Gastrocnemius medialis (tissue), 4 donors: ENCODE measurements around the gene DNAJB13. TPM values are rescaled to one million over a fixed set of nuclear protein-coding genes. Genes with fewer than 3 reads are reported as not detected.

Experiments
- ATAC-seq, 2 donors: fragments of 150-250 bp; one replicate each; pipeline ENCODE4 v1.9.1; 2016
- DNase-seq, 2 donors: peaks; one replicate each; pipeline ENCODE4 v3.0.0-alpha.2; 2019
- H3K27ac ChIP-seq, 4 donors: fragments of 200-600 bp; sonication (generic); 1 replicate in 1 of 4; 2 replicates in 3 of 4; pipeline ENCODE4 v1.5.1; 2016 to 2018; ENCODE audit warnings: mild to moderate bottlenecking in 2 of 4, moderate library complexity in 1 of 4
- H3K27me3 ChIP-seq, 3 donors: fragments of 200-600 bp; sonication (generic) in 2 of 3; 1 replicate in 1 of 3; 2 replicates in 2 of 3; pipeline versions ENCODE4 v1.5.1 to v1.6.0; 2016 to 2019; ENCODE audit warnings: mild to moderate bottlenecking in 1 of 3, moderate library complexity in 1 of 3
- H3K36me3 ChIP-seq, 2 donors: fragments of 200-600 bp; sonication (generic) in 1 of 2; one replicate each; pipeline ENCODE4 v1.5.1; 2017 to 2018
- H3K4me1 ChIP-seq, 2 donors: fragments of 200-600 bp; sonication (generic) in 1 of 2; one replicate each; pipeline ENCODE4 v1.5.1; 2016 to 2017; ENCODE audit warnings: mild to moderate bottlenecking in 2 of 2
- H3K4me3 ChIP-seq, 4 donors: fragments of 200-600 bp; sonication (generic) in 3 of 4; 1 replicate in 1 of 4; 2 replicates in 3 of 4; pipeline ENCODE4 v1.5.1; 2016 to 2019; ENCODE audit warnings: mild to moderate bottlenecking in 2 of 4
- H3K9me3 ChIP-seq, 3 donors: fragments of 200-600 bp; sonication (generic) in 2 of 3; 1 replicate in 1 of 3; 2 replicates in 2 of 3; pipeline ENCODE4 v1.5.1; 2016 to 2019
- CTCF ChIP-seq, 5 experiments: fragments of 450-650 bp in 3 of 5; fragments of 200-600 bp in 2 of 5; sonication (generic) in 2 of 5; IDR thresholded peaks in 4 of 5; conservative IDR thresholded peaks in 1 of 5; 1 replicate in 4 of 5; 2 replicates in 1 of 5; pipeline ENCODE4 v1.5.1; 2016 to 2019; ENCODE audit warnings: antibody characterized with exemption in 5 of 5, mild to moderate bottlenecking in 3 of 5, moderate library complexity in 3 of 5
- POLR2A ChIP-seq, 2 donors: fragments of 450-650 bp; IDR thresholded peaks; one replicate each; pipeline ENCODE4 v1.6.1; 2017; ENCODE audit warnings: antibody characterized with exemption in 2 of 2, mild to moderate bottlenecking in 2 of 2, moderate library complexity in 2 of 2
- in situ Hi-C, 4 donors: fragments of 200-750 bp; cut with MboI; loops; one replicate each; pipeline versions ENCODE4 v1.15.0 to v1.8.0; 2017; ENCODE audit warnings: low sequenced_read_pairs in 4 of 4
- intact Hi-C: fragments of 100-400 bp; cut with DNase I; formaldehyde crosslinking; loops from one replicate; pipeline ENCODE4 v1.15.1; 2023; ENCODE audit warnings: low total_unique reads
- total RNA-seq, 4 donors: library from RNA; depleted of rRNA; stranded (reverse); fragments of >200 nt; gene quantifications; one replicate each; pipeline versions ENCODE4 v1.1.0 to v1.2.3, GENCODE V29; 2016

DNAJB13 gene
- total RNA-seq, 4 donors from 2014 or later = not detected

GRCh38 chr11:73946798-73947458 is 3.9 kb upstream of the DNAJB13 start:
- no peak for ATAC-seq
- H3K9me3 ChIP-seq = no peaks in the 10 kb centered on the region
- in situ Hi-C loops = no loop called here

GRCh38 chr11:73949246-73949645 is 1.6 kb upstream of the DNAJB13 start:
- no peaks in the 10 kb centered on the region for H3K27me3 ChIP-seq
- H3K4me3 ChIP-seq = no peak overlapping the region
- DNase-seq (no peak), ATAC-seq (no peak)
- in situ Hi-C loops = no loop called here
- no peaks in the 10 kb centered on the region for H3K36me3 ChIP-seq
- no peaks in the 10 kb centered on the region for H3K9me3 ChIP-seq
- H3K4me1 ChIP-seq = no peaks in the 10 kb centered on the region
- no peak for TF ChIP-seq POLR2A (IDR thresholded peaks at IDR 0.05)
- no peak for TF ChIP-seq CTCF (IDR thresholded peaks at IDR 0.05 in 4 of 5, conservative IDR thresholded peaks at IDR 0.05 in 1 of 5)
- intact Hi-C loops = no loop called here
- no peak overlapping the region for H3K27ac ChIP-seq

More at GRCh38 chr11:73946798-73947458, 3.9 kb upstream of the DNAJB13 start:
- Histone ChIP-seq H3K36me3 (no peaks in the 10 kb centered on the region), H3K4me3 (no peak overlapping the region), H3K4me1 (no peaks in the 10 kb centered on the region), H3K27ac (no peak overlapping the region), H3K27me3 (no peaks in the 10 kb centered on the region)
- TF ChIP-seq POLR2A (IDR thresholded peaks at IDR 0.05) (no peak), CTCF (IDR thresholded peaks at IDR 0.05 in 4 of 5, conservative IDR thresholded peaks at IDR 0.05 in 1 of 5) (no peak)
- intact Hi-C loops = no loop called here
- no peak for DNase-seq

- in situ Hi-C loops = no loop called here
- Histone ChIP-seq H3K27me3 (no peaks in the 10 kb centered on the region), H3K9me3 (no peaks in the 10 kb centered on the region), H3K27ac (no peak overlapping the region), H3K4me1 (no peaks in the 10 kb centered on the region), H3K4me3 (no peak overlapping the region), H3K36me3 (no peaks in the 10 kb centered on the region)
- no peak for ATAC-seq
- intact Hi-C loops = loop anchor here (10.0 kb wide), 1 partner anchor 525 kb away; no protein-coding TSS in a partner anchor
- TF ChIP-seq CTCF (IDR thresholded peaks at IDR 0.05 in 4 of 5, conservative IDR thresholded peaks at IDR 0.05 in 1 of 5) (no peak), POLR2A (IDR thresholded peaks at IDR 0.05) (no peak)
- no peak for DNase-seq
These were observed 914 bp upstream of the DNAJB13 start for GRCh38 chr11:73949912-73950311.

- TF ChIP-seq CTCF (IDR thresholded peaks at IDR 0.05 in 4 of 5, conservative IDR thresholded peaks at IDR 0.05 in 1 of 5) = no peak
- no peak for TF ChIP-seq POLR2A (IDR thresholded peaks at IDR 0.05)
- no peak overlapping the region for H3K4me3 ChIP-seq
- H3K27me3 ChIP-seq = no peaks in the 10 kb centered on the region
- H3K4me1 ChIP-seq = no peaks in the 10 kb centered on the region
- DNase-seq = no peak
- no peak for ATAC-seq
- H3K36me3 ChIP-seq = no peaks in the 10 kb centered on the region
- H3K27ac ChIP-seq = no peak overlapping the region
- intact Hi-C loops (loop anchor here (10.0 kb wide), 1 partner anchor 523 kb away; no protein-coding TSS in a partner anchor), in situ Hi-C loops (no loop called here)
- H3K9me3 ChIP-seq = no peaks in the 10 kb centered on the region
These were observed 971 bp downstream of the DNAJB13 start for GRCh38 chr11:73951797-73952196.
